Dedifferentiated amniotic fluid mesenchymal stem cell (primary cell): Measurements from ENCODE around the gene ITGB6.

Source experiments
- DNase-seq: peaks from one replicate; pipeline ENCODE4 v3.0.0-alpha.2; 2016; ENCODE audit errors: extremely low spot score

The ITGB6 gene

GRCh38 chr2:160199683-160200389, at the start of gene ITGB6:
ITGB6 (minus strand) TSS chr2:160200272; CDS start chr2:160200063, 209 bp downstream.
- no peak for DNase-seq

- DNase-seq = no peak
These were observed 47.4 kb upstream of the ITGB6 start for GRCh38 chr2:160247296-160248035.

- no peak for DNase-seq
These were observed 46.3 kb upstream of the ITGB6 start for GRCh38 chr2:160246356-160246755.

- no peak for DNase-seq
These were observed 45.6 kb upstream of the ITGB6 start for GRCh38 chr2:160245614-160246155.

GRCh38 chr2:160242893-160243564, 43.0 kb upstream of the ITGB6 start:
- no peak for DNase-seq

GRCh38 chr2:160241251-160242137, 41.4 kb upstream of the ITGB6 start:
- peak; percentile 76 for DNase-seq

GRCh38 chr2:160239436-160239835, 39.4 kb upstream of the ITGB6 start:
- DNase-seq = no peak

GRCh38 chr2:160238392-160238791, 38.3 kb upstream of the ITGB6 start:
- no peak for DNase-seq

- no peak for DNase-seq
These were observed 32.9 kb upstream of the ITGB6 start for GRCh38 chr2:160232905-160233475.

- peak; percentile 62 for DNase-seq
These were observed 29.5 kb upstream of the ITGB6 start for GRCh38 chr2:160229591-160229990.

GRCh38 chr2:160228141-160228917, 28.3 kb upstream of the ITGB6 start:
- DNase-seq = peak; percentile 67

GRCh38 chr2:160227293-160227915, 27.3 kb upstream of the ITGB6 start:
- DNase-seq = no peak

GRCh38 chr2:160226367-160226766, 26.3 kb upstream of the ITGB6 start:
- no peak for DNase-seq

- no peak for DNase-seq
These were observed 25.6 kb upstream of the ITGB6 start for GRCh38 chr2:160225722-160226121.

- no peak for DNase-seq
These were observed 24.4 kb upstream of the ITGB6 start for GRCh38 chr2:160224507-160224906.

- DNase-seq = peak; percentile 92
These were observed 24.0 kb upstream of the ITGB6 start for GRCh38 chr2:160224060-160224459.

- no peak for DNase-seq
These were observed 23.5 kb upstream of the ITGB6 start for GRCh38 chr2:160223560-160223959.

GRCh38 chr2:160222546-160223283, 22.6 kb upstream of the ITGB6 start:
- DNase-seq = no peak
